ENCODE data around the gene SGCA. TPM values are rescaled to one million over a fixed set of nuclear protein-coding genes. Genes with fewer than 3 reads are reported as not detected.
A peak's percentile ranks its signal among the peaks of the same experiment; 100 is the strongest.

Gene SGCA
- total RNA-seq, 1 donor from 2014 or later: 12.0 TPM

DNA sequence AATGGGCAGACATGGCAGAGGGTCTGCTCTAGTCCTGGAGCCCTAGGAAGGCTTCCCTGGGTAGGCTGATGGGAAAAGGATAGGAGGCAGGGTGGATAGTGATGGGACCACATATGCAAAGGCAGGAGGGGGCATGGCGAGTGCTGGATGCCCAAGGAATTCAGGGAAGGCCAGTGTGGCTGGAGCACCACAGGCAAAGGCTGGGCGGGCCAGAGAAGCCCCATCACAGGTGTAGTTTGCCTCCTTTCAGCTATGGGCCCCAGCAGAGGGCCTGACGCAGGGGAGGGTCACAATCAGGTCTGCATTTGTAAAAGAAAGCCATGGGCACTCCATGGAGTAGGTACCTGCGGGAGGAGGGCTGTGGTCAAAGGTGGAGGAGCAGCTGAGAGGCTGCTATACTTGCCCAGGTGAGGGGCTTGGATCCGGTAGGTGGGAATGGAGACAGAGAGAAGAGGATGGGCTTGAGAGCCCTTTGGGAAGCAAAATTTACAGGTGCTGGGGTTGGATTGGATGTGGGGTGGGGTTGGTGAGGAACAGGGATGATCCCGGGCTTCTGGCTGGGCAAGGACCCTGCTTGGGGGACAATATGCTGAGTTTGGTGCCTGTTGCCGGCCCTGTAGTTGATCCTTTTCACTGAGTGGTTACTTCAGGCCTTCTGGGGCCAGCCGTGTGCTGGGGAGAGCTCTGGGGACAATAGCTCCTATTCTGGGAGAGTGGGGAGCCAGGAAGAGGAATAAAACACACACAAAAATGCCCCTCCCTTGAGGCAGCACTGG, 42.2 kb downstream of the SGCA start:
- no peak for DNase-seq (ENCODE audit: extremely low spot score, unreplicated experiment)
- peaks cover 99% of the 10 kb centered on the region for H3K4me1 Mint-ChIP-seq (ENCODE audit: unreplicated experiment)
- no peak overlapping the region for H3K4me3 Mint-ChIP-seq (ENCODE audit: unreplicated experiment)
- no peaks in the 10 kb centered on the region for H3K27me3 Mint-ChIP-seq (ENCODE audit: unreplicated experiment)
- peak overlapping the region; percentile 100 for H3K27ac Mint-ChIP-seq (ENCODE audit: unreplicated experiment)
- no peaks in the 10 kb centered on the region for H3K36me3 Mint-ChIP-seq (ENCODE audit: unreplicated experiment)
- TF ChIP-seq, protein P1, sequence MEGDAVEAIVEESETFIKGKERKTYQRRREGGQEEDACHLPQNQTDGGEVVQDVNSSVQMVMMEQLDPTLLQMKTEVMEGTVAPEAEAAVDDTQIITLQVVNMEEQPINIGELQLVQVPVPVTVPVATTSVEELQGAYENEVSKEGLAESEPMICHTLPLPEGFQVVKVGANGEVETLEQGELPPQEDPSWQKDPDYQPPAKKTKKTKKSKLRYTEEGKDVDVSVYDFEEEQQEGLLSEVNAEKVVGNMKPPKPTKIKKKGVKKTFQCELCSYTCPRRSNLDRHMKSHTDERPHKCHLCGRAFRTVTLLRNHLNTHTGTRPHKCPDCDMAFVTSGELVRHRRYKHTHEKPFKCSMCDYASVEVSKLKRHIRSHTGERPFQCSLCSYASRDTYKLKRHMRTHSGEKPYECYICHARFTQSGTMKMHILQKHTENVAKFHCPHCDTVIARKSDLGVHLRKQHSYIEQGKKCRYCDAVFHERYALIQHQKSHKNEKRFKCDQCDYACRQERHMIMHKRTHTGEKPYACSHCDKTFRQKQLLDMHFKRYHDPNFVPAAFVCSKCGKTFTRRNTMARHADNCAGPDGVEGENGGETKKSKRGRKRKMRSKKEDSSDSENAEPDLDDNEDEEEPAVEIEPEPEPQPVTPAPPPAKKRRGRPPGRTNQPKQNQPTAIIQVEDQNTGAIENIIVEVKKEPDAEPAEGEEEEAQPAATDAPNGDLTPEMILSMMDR (IDR thresholded peaks at IDR 0.05): no peak
- no peaks in the 10 kb centered on the region for H3K9me3 Mint-ChIP-seq (ENCODE audit: unreplicated experiment)

DNA sequence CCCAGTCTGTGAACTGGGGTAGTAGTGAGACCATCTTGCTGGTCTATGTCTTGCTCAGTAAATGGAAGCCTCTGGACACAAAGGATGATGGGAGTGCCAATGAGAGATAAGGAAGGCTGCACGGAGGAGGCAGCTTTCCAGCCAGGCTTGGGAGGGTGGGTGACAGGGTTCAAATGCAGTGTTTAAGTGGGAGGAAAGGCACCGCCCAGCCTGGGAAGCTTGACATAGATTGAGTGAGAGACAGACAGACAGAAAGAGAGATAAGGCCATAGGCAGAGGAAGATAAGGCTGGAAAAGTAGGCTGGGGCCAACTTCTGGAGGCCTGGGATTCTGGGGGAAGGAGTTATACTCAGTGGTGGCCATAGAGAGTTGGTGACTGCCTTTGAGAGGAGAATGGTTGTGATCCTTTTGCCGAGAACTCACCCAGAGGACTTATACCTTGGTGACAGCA, 42.8 kb downstream of the SGCA start:
- H3K9me3 Mint-ChIP-seq (ENCODE audit: unreplicated experiment): no peaks in the 10 kb centered on the region
- peak overlapping the region; percentile 100 for H3K27ac Mint-ChIP-seq (ENCODE audit: unreplicated experiment)
- peaks cover 99% of the 10 kb centered on the region for H3K4me1 Mint-ChIP-seq (ENCODE audit: unreplicated experiment)
- DNase-seq (ENCODE audit: extremely low spot score, unreplicated experiment): no peak
- no peak overlapping the region for H3K4me3 Mint-ChIP-seq (ENCODE audit: unreplicated experiment)
- no peaks in the 10 kb centered on the region for H3K27me3 Mint-ChIP-seq (ENCODE audit: unreplicated experiment)
- H3K36me3 Mint-ChIP-seq (ENCODE audit: unreplicated experiment): no peaks in the 10 kb centered on the region
- TF ChIP-seq, protein P1 (IDR thresholded peaks at IDR 0.05): no peak

DNA sequence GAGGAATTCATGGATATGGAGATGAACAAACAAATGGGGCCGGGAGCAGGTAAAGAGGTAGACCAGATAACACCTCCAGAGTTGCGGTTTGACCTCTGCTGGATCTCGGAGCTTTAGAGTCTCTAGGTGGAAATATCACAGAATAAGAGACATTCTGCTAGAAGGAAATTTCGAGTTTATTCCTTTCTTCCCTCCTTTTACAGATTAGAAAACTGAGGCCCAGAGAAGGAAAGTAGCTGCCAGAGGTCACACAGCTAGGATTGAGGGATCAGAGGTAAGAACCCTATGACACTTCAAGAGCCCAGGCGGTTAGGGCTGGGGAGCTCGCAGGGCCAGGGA, 43.3 kb downstream of the SGCA start:
- H3K4me3 Mint-ChIP-seq (ENCODE audit: unreplicated experiment): no peak overlapping the region
- no peaks in the 10 kb centered on the region for H3K36me3 Mint-ChIP-seq (ENCODE audit: unreplicated experiment)
- peaks cover 98% of the 10 kb centered on the region for H3K4me1 Mint-ChIP-seq (ENCODE audit: unreplicated experiment)
- TF ChIP-seq, protein P1 (IDR thresholded peaks at IDR 0.05): no peak
- H3K27me3 Mint-ChIP-seq (ENCODE audit: unreplicated experiment): no peaks in the 10 kb centered on the region
- H3K9me3 Mint-ChIP-seq (ENCODE audit: unreplicated experiment): no peaks in the 10 kb centered on the region
- no peak for DNase-seq (ENCODE audit: extremely low spot score, unreplicated experiment)
- H3K27ac Mint-ChIP-seq (ENCODE audit: unreplicated experiment): peak overlapping the region; percentile 100

DNA sequence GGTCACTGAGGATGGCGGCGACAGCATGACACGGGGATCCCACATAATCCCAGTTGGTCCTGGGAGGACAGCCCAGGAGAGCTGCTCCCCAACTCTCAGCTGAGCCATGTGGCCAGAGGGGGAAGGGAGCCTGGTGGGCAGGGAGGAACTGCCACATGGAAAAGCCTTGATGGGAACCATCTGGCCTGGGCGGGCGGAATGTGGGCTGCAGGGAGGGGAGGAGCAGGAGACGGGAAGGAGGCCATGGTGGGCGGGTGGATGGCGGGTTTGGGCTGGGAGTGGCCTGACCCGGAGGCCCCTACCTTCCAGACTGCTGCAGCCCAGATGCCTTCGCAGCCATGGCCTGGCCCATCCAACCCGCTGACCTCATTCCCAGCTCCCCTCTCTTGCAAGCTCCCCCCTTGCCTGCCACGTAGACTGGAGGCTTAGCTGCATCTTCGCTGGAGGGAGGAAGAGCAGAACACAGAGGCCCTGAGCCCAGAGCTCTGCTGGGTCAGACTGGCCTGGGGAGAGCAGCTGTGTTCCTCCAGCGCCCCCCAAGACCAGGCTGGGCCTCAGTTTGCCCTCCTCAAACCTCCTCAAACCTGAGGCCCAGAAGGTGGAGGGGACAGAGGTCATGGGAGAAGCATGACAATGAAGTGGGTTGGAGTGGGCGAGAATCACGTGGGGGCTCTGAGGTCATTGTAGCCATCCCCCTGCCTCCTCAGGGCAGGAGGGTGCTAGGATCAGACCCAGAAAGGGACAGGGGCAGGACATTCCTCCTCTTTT, 43.9 kb downstream of the SGCA start:
- peak; percentile 98 for DNase-seq (ENCODE audit: extremely low spot score, unreplicated experiment)
- peak overlapping the region; percentile 66 for H3K4me3 Mint-ChIP-seq (ENCODE audit: unreplicated experiment)
- TF ChIP-seq, protein P1 (IDR thresholded peaks at IDR 0.05): no peak
- no peaks in the 10 kb centered on the region for H3K36me3 Mint-ChIP-seq (ENCODE audit: unreplicated experiment)
- H3K27me3 Mint-ChIP-seq (ENCODE audit: unreplicated experiment): no peaks in the 10 kb centered on the region
- H3K9me3 Mint-ChIP-seq (ENCODE audit: unreplicated experiment): no peaks in the 10 kb centered on the region
- H3K4me1 Mint-ChIP-seq (ENCODE audit: unreplicated experiment): peaks cover 98% of the 10 kb centered on the region
- peak overlapping the region; percentile 100 for H3K27ac Mint-ChIP-seq (ENCODE audit: unreplicated experiment)
